A673 (cell line): ENCODE measurements around the gene NDUFAF2.

Source experiments
- CTCF ChIP-seq: fragments of 300-800, 200-600 bp; sonication (generic); conservative IDR thresholded peaks from 2 replicates; pipeline ENCODE4 v1.5.1; 2017; ENCODE audit warnings: low read depth, mild to moderate bottlenecking, antibody characterized with exemption, low read length, moderate library complexity, mixed read lengths
- EZH2 ChIP-seq: fragments of 200-600 bp; sonication (generic); IDR thresholded peaks from 2 replicates; pipeline ENCODE4 v1.6.1; 2017; ENCODE audit warnings: borderline replicate concordance, low read depth, mild to moderate bottlenecking, mixed read lengths, antibody characterized with exemption, low read length; ENCODE audit not compliant: poor library complexity, severe bottlenecking

- TF ChIP-seq CTCF: no peak
- no peak for TF ChIP-seq EZH2
Measured at GRCh38 chr5:61029456-61030162, 84.6 kb downstream of the NDUFAF2 start.
